ENCODE data around the gene LPAR5. TPM values are rescaled to one million over a fixed set of nuclear protein-coding genes. Genes with fewer than 3 reads are reported as not detected.
A peak's percentile ranks its signal among the peaks of the same experiment; 100 is the strongest.

LPAR5 gene
- total RNA-seq, 1 donor from 2014 or later = 0.41 TPM

DNA sequence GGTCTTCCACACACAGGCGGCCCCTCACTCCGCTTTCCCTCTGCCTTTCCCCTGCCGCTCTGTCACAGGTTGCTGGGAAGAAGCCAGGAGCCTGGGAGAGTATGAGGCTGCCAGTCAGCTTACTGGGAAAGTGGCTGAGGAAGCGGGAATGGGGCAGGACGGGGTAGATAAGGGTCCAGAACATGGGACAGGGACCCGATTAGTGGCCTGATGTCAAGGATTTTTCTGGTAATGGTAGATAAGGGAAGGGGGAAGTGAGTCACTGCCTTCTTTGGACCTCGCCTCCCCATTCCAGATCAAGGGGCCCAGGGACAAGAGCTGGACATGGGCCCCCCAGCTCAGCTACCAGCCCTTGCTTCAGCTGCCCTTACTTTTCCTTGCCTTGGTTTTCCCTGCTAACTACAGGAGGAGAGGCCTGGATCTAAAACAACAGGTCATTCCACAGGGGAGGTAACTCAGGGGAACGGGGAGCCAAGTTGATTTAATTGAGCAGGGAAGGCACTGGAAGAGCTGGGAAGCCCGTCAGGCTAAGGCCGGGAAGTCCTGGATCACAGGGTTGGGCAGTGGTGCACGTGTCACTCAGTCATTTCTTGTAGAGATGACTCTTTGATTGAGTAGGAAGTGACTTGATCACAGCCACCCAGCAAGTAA, 3.5 kb upstream of the LPAR5 start:
- FAIRE-seq (no peak), DNase-seq (ENCODE audit: low spot score in 2 of 2) (no peak)

DNA sequence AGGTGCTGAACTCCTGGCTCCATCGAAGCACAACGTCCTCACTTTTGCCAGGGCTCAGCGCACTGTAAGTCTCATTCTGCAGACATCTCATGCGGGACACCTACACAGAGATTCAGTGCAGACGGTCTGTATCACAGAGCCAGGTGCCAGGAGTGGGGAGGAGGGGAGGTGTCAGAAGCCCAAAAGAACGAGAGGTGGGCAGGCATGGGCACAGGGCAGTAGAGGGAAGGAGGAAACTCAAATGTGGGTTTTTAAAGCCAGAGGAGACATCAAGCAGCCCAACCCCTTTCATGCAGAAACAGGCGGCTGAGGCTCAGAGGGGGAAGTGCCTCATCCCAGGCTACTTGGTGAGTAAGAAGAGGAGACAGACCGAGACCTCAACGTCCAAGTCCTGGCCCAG, 2.5 kb upstream of the LPAR5 start:
- no peak for FAIRE-seq
- no peak for DNase-seq (ENCODE audit: low spot score in 2 of 2)

DNA sequence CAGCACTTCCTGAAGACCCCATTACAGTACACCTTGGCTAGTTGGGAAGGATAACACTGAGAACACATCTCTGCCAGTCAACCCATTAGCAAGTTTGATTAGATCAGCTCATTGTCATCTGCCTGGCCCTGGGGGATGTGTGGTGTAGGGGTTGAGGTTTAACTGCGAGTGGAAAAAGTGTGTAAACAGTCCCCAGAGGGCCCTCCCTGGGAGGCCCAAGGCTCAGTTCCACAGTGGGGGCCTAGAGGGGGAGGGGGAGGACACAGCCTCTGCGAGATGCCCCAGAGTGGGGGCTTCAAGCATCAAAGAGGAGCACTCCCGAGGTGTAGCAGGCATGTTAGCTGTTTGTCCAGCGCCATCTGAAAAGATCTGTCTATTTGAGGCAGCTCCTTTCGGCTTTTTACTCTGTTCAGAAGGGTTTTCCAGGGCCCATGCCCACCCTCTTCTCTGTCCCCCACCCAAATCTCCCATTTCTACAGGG, 344 bp downstream of the LPAR5 start:
- FAIRE-seq = no peak

DNA sequence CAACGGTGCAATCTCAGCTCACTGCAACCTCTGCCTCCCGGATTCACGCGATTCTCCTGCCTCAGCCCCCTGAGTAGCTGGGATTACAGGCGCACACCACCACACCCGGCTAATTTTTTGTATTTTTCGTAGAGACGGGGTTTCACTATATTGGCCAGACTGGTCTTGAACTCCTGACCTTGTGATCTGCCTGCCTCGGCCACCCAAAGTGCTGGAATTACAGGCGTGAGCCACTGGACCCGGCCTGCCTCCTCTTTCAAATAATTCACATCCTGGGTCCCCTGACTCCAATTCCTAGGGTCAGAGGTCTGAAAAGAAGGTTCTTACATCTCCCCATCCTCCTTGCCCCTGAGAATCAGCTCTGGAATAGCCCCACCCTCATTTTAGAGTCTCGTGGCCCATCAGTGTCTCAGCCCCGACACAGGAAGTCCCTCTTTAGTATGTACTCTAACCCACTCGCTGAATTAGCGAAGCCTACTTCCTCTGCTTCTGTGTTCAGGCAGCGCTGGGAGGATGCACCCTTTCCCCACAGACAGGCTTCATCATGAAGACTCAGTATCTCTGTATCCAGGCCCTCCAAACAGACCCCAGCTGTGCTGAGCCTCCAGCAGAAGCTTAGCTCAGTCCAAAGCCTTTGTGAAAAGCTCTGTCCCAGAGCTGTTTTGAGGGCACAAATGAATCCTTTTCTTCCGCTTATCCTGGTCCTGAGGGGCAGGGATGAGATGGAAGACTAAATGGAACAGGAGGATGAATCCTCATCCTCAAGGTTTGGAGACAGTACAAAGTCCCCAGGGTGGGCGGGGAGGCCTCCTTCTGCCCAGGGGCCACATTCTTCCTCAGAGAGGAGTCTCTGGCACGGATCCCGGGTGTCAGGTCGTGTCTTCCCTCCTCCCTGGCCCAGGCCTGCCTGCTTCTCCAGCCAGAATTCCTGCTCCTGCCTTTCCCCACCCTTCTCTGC, 3.5 kb downstream of the LPAR5 start:
- DNase-seq (ENCODE audit: low spot score in 2 of 2) (no peak), FAIRE-seq (no peak)

More for the DNA sequence above, 344 bp downstream of the LPAR5 start:
- DNase-seq (ENCODE audit: low spot score in 2 of 2) = no peak

DNA sequence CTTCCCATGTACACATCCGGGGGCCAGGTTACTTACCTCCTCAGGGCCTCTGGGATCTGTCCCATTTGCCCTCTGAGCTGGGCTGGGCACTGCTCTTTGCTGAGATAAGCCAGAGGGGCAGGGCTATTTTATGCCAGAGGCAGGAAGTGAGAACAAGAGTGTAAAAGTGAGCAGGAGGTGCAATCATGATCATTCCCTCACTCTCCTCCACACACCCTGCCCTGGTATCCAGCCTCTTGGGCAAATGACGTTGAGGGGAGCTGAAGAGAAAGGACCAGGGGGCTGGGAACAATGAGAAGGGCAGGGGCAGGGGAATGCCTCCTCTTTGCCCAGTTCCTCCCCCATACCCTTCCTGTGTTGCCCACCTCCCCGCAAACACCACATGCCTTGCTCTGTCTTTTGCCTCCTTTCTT, 4.2 kb downstream of the LPAR5 start:
- FAIRE-seq (no peak), DNase-seq (ENCODE audit: low spot score in 2 of 2) (no peak)

DNA sequence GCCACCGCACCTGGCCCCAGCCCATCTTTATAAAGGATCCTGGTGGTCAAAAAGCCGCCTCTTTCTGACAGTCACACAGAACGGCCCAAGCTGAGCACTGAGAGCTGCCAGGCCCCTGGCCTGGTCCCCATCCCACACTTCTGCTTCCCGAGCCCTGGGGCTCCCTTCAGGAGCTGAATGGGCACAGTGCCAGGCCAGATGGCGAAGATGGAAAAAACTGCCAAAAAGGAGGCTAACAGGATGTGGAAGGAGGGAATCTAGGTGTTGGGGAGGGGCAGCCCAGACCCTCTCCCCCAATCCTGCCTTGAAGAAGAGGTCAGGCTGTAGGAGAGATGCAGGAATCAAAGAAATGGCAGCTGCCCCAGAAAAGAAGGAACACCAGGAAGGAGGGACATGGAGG, 5.0 kb downstream of the LPAR5 start:
- DNase-seq (ENCODE audit: low spot score in 2 of 2) (no peak), FAIRE-seq (no peak)

DNA sequence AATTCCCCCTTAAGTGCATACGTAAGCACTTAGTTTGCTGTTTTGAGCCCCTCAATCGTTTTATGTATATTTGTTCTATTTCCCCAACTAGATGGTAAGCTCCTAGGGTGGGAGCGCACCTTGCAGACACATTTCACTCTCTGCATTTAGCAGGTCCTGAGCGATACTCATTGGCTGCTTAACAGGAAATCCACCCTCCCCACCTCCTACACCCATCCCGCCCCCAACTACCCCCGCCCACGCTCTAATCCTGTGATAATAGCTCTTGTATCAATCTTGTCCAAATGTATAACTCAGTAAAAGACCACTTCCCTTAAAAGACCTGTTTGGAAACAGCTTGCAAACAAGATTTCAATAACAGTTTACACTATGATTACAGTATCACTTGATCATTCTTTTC, 8.1 kb downstream of the LPAR5 start:
- FAIRE-seq (no peak), DNase-seq (ENCODE audit: low spot score in 2 of 2) (no peak)

DNA sequence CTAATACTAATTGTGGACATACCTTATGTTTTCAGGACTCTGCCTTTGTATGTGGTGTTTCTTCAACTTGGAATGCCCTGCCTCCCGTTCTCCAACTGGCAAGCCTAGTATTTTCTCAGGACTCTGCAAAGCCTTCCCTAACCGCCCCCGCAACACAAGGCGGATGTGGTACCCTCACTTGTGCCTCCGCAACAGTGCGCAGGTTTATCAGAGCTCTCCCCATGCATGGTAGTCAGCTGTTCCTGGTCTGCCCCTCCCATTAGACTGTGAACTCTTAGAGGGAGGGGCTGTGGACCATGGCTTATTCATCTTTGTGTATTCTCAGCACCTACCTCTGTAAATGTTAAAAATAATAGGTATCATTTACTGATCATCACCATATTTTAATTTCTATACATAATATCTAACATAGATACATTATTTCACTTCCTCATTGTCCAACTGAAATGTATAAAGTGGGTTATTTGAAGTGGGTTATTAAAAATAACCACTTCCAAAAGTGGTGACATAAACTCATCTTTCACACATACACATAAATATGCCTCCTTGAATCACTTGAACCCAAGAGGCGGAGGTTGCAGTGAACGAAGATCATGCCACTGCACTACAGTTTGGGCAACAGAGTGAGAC, 9.0 kb downstream of the LPAR5 start:
- no peak for FAIRE-seq

DNA sequence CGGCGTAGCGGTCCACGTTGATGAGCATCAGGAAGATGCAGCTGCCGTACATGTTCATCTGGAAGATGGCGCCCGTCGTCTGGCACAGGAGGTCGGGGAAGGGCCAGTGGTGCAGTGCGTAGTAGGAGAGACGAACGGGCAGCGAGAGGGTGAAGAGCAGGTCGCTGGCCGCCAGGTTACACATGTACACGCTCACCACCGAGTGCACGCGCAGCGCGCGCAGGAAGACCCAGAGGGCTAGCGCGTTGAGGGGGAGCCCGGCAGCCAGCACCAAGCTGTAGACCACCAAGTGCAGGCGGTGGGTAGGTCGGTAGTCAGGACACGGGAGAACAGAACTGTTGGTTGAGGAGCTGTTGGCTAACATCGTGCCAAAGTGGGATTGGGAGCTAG, 14.9 kb downstream of the LPAR5 start:
- DNase-seq (ENCODE audit: low spot score in 2 of 2) = no peak
- no peak for FAIRE-seq

More for the DNA sequence above, 9.0 kb downstream of the LPAR5 start:
- DNase-seq (ENCODE audit: low spot score in 2 of 2) = no peak

DNA sequence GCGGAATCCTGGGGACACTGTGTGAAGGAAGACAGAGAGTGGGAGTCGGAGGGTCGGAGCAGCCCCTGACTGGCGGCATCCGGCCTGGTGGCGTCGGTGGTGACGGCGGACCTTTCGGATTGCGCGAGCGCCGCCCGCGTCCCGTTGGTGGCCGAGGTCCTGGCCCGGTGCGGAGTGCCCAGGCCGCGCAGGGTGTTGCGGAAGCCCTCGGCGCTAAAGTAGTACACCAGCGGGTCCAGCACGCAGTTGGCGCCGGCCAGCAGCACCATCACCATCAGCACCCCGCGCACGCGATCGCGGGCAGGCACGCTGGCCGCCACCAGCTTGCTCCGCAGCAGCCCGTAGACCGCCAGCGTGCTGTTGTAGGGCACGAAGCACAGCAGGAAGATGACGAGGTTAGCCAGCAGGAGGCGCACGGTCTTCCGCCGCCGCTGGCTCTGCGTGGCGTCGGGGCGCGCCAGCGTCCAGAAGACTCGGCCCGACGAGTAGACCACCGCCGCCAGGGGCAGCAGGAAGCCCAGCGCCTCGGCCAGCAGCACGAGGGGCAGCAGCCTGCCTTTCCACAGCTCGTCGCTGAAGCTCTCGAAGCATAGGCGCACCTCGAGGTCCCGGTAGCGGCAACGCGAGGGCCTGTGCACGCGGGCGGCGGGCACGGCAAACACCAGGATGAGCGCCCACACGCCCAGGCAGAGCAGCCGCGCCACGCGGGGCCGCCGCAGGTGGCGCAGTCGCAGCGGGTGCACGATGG, 15.4 kb downstream of the LPAR5 start:
- no peak for FAIRE-seq
- DNase-seq (ENCODE audit: low spot score in 2 of 2) = peak; percentile 46 to 56

DNA sequence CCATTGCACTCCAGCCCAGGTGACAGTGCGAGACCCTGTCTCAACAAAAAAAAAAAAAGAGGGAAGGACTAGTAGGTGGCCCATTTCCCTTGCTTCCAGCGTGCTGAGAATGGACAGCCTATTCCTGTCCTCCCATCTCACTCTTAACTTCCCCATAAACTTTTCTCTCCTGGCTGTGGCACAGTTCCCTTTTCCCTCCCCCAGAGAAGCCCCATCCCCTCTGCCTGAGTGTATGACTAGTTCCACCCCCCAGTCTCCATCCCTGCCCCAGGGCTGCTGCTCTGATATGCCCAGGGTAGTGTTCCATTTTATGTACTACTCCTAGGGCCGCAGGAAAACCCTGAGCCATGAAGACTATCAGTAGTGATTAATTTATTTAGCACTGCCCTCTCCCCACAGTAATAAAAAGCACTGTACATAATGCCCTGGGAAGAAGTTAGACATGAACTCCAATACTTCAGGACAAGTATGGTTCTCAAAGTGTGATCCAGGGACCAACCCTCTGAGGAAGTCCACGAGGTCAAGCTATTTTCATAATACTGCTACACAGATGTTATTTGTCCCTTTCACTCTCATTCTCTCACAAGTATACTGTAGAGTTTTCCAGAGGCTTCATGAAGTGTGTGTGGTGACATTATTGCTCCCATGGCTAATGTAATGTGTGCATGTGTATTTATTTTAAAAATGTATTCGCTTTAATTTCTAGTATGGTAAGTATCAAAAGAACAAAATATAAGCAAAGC, 17.1 kb downstream of the LPAR5 start:
- DNase-seq (ENCODE audit: low spot score in 2 of 2) (no peak), FAIRE-seq (no peak)

DNA sequence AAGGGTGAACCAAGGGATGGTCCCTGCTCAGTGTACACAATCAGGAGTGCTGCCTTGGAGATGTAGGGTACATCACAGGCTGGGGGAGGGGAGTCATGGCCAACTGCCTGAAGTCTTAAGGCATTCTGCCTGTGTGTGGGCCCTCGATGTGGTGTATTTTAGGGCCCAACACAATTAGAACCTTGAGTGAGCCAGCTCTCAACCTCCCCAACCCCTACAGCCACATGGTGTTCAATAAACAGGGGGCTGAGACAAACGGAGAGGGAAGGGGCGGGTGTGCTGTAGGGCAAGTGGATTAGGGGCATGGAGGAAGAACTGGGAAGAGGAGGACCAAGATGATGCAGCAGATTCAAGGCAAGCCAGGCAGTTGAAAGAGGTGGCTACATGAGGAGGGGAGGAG, 20.0 kb downstream of the LPAR5 start:
- DNase-seq (ENCODE audit: low spot score in 2 of 2) = no peak
- no peak for FAIRE-seq

DNA sequence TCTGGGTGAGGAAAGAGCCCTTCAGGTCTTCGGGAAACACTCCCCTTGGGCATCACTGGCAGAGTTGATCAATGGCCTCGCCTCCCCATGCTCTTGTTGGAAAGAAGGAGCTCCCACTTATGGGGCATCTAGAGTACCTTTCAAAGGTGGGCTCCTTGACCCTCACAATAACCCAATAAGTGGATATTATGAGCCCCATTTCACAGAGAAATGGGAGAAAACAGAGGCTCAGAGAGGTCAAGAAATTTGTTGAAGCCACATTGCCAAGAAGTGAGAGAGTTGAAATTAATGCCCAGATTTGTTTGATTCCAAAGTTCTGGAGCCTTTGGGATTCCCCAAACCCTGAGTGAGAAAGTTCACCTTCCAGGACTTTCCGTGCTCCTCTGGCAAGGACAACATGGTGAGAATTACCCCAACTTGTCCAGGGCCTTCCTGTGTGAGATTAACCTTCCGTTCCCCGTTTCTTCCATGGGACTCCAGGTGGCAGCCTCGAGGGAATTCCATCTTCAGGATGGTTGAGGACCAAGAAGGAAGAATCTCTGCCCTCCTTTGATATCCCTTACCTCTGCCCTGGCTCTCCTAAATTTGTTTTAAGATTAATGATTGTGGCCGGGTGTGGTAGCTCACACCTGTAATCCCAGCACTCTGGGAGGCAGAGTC, 21.1 kb downstream of the LPAR5 start:
- no peak for DNase-seq (ENCODE audit: low spot score in 2 of 2)
- no peak for FAIRE-seq

DNA sequence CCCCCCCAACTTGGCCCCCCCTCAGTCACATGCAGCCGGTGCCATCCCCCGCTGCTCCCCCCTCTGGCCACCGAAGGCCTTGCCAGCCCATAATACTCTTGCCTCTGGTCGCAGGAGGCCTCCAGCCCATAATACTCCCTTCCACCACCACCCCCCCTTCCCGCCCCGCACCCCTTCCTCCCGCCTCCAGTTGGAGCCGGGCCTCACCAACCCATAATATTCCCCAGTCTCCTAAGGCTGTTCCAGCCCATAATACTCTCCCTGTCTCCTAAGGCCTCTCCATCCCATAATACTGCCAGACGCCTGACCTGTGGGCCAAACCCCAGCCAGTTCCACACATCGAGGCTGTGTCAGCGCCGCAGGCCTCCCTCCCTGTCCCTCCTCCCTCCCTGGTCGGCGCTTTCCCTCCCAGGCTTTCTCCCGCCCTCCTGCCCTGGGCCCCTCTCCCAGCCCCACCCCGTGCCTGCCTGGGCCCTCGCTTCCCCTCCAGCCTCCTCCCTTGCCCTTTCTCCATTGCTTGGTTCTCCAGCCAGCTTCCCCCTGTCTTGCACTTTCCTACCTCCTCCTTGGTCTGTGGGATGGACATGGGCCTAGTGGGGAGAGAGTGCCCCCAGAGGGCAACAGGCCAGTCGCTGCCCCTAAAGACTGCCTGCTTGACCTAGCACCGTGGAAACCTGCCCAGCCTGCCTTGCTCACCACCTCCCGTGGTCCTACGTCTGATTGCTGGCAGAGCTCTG, 21.8 kb downstream of the LPAR5 start:
- FAIRE-seq = no peak
- DNase-seq (ENCODE audit: low spot score in 2 of 2) = peak; percentile 83 to 85

DNA sequence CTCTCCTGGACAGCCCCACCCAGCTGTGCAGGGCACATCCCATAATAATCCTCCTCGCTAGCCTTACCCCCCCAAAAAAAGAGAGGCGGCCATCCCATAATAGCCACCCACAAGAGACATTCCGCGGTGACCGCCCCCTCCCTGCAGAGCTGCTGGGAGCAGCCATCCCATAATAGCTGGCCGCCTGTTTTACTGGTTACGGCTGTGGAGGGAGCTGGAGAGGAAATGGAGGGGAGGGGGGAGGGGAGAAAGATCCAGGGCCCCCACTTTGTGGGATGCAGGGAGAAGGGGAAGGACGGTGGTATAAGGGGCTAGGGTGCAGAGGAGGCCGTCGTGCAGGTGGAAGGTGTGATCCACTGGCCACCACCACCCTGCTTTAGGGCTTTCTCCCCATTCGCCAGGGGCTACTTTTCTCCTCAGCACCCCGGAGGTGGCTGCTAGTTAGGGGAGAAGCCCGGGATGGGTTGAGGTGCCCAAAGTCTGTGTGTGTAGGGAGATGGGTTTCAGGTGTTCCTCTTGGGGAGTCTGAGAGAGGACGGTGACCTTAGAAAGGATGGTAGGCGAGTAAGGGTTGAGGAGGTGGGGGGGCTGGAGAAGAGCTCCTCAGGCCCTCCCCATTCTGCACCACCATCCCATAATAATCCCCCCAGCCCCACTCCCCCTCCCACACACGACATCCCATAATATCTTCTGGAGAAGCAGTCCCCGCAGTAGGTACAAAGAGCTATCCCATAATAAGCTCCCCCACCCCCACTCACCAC, 22.6 kb downstream of the LPAR5 start:
- DNase-seq (ENCODE audit: low spot score in 2 of 2) (peak; percentile 59 to 61), FAIRE-seq (no peak)

DNA sequence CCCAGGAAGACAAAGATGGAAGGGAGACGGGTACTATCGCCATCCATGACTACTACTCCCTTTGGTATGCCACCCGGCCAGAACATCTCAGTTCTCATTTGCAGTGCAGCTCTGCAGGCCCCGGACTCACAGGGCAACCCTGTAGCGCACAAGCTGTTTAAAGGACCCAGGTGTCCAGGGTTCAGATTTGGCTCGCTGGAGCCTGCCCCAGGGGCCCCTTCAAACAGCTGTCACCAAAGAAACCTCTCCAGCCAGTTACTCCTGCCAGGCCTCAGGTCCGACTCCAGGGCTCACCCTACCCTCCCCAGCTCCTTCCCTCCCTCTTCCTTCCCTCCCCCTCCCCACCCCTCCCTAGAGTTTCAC, 23.1 kb downstream of the LPAR5 start:
- FAIRE-seq = no peak
- DNase-seq (ENCODE audit: low spot score in 2 of 2) = no peak

DNA sequence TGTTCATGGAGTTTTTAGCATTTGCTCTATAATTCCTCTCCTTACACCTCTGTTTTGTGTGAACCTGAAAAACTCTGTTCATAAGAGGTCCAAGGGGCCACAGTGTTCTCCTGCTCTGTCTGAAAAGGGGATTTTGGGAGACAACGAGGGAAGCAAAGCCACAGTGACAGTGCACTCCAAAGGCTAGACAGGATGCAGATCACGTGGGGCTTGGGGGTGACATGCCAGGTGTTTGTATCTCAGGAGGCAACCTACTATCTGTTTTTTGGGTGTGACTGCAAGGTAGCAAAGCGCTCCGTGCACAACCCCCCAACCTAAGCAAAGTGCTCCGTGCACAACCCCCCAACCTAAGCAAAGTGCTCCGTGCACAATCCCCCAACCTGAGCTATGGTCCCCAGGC, 23.5 kb downstream of the LPAR5 start:
- FAIRE-seq (no peak), DNase-seq (ENCODE audit: low spot score in 2 of 2) (no peak)
